ENCODE measurements around the gene SERINC4.

GRCh38 chr15:43771816-43772215, 28.2 kb downstream of the SERINC4 start:
- TF ChIP-seq POLR2A (IDR thresholded peaks at IDR 0.05) (no peak), CTCF (IDR thresholded peaks at IDR 0.05) (no peak)

All from body of pancreas (tissue), 4 donors.